A549 treated with dexamethasone at 1 μM for 4 hours (cell line): ENCODE measurements around the gene CEP128. TPM values are rescaled to one million over a fixed set of nuclear protein-coding genes. Genes with fewer than 3 reads are reported as not detected.

Source experiments
- total RNA-seq: library from RNA; stranded (reverse); fragments of 200-300 nt; extraction: Qiagen RNA extraction; gene quantifications from 5 replicates; pipeline ENCODE4 v1.2.3, GENCODE V29; 2022

Gene CEP128
- total RNA-seq: 5.1 to 7.0 TPM (median 6.6 TPM) in 5 replicates

GRCh38 chr14:80941241-80942185 lies at the start of gene CEP128:
CEP128 (minus strand) TSS chr14:80941738.

GRCh38 chr14:80955416-80955941 lies 13.9 kb upstream of the CEP128 start, which contains the start of gene TSHR:
TSHR (plus strand) TSS chr14:80955621; CDS start chr14:80955681, 60 bp downstream.

Other genes with a start within 250 kb of the CEP128 start
- gene TSHR, start 13.9 kb upstream of the CEP128 start, total RNA-seq: not detected in 5 replicates